ENCODE results near the gene CCDC86.

CCDC86 gene

DNA sequence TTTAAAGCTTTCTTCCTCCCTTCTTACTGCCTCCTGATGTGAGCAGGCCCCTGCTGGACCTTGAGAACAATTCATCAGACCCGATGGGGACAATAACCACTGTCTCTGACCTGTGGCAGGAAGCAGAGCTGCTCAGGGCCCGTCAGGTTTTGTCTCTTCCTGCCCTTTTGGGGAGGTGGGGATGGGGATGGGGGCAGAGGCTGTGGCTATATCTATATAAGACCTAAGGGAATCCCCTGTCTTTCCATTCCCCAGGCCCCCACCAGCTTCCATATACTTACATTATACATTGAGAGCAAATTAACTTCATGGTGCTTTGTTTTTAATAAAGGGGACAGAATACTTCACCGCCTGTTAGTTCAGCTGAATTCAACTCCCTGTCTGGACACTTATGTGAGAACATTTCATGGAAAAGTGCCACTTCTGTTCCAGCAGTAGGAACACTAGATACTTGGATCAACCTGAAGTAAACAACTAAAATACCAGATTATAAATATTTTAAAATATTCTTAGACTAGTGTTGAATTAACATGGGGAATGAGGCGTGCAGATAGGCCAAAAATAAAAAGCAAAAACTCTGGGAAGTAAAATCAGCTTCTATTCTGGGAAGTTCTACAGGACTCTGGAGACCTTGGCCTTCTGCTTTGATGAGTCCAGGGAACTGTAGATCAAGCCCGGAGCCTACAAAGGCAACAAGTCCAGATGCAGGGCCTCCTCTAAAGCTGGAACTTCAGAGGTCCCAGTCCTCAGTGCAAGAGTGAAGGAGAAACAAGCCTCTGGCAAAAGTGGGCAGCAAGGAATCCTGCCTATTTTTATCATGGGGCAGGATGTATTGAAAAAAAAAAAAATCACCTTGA is 36.6 kb downstream of the CCDC86 start:
- TF ChIP-seq ISL1 (CRISPR knock-in tag; IDR thresholded peaks at IDR 0.05) (no peak), PATZ1 (CRISPR knock-in tag; IDR thresholded peaks at IDR 0.05; ENCODE audit: borderline replicate concordance) (no peak), TCF4 (CRISPR knock-in tag; IDR thresholded peaks at IDR 0.05; ENCODE audit: borderline replicate concordance) (no peak), TSHZ2 (CRISPR knock-in tag; IDR thresholded peaks at IDR 0.05) (no peak), CSDC2 (CRISPR knock-in tag; IDR thresholded peaks at IDR 0.05) (no peak), ZNF565 (CRISPR knock-in tag; conservative IDR thresholded peaks at IDR 0.05; ENCODE audit: low read depth) (no peak), ESRRG (CRISPR knock-in tag; IDR thresholded peaks at IDR 0.05) (no peak), ZFP3 (CRISPR knock-in tag; IDR thresholded peaks at IDR 0.05) (no peak), ARNTL (CRISPR knock-in tag; IDR thresholded peaks at IDR 0.05; ENCODE audit: borderline replicate concordance, low read depth) (no peak), ZC3H10 (CRISPR knock-in tag; IDR thresholded peaks at IDR 0.05) (no peak), SNAI2 (CRISPR knock-in tag; IDR thresholded peaks at IDR 0.05) (no peak), ZNF8 (CRISPR knock-in tag; IDR thresholded peaks at IDR 0.05) (no peak), TOX (CRISPR knock-in tag; IDR thresholded peaks at IDR 0.05; ENCODE audit: borderline replicate concordance) (no peak), OSR1 (CRISPR knock-in tag; IDR thresholded peaks at IDR 0.05) (no peak), BACH2 (CRISPR knock-in tag; IDR thresholded peaks at IDR 0.05; ENCODE audit: borderline replicate concordance) (no peak)
- TF ChIP-seq, protein P1, sequence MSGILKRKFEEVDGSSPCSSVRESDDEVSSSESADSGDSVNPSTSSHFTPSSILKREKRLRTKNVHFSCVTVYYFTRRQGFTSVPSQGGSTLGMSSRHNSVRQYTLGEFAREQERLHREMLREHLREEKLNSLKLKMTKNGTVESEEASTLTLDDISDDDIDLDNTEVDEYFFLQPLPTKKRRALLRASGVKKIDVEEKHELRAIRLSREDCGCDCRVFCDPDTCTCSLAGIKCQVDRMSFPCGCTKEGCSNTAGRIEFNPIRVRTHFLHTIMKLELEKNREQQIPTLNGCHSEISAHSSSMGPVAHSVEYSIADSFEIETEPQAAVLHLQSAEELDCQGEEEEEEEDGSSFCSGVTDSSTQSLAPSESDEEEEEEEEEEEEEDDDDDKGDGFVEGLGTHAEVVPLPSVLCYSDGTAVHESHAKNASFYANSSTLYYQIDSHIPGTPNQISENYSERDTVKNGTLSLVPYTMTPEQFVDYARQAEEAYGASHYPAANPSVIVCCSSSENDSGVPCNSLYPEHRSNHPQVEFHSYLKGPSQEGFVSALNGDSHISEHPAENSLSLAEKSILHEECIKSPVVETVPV (CRISPR knock-in tag; IDR thresholded peaks at IDR 0.05) = no peak

DNA sequence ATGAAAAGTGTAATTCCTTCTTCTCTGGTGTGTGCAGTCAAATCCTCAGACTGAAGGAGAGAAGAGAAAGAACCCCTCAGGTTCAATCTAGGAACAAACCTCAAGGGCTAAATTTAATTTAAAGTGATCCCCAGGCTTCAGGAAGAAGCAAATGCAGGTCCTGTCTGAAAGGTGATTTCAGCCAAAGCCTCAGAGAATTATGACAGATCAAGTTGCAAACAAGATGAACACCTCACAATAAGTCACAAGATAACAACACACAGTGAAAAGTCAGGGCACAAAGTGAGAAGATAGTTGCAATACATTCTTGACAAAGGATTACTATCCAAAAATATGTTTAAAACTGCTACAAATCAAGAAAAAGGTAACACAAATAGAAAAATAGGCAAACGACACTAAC is 37.2 kb downstream of the CCDC86 start:
- TF ChIP-seq POU6F1 (CRISPR knock-in tag; IDR thresholded peaks at IDR 0.05; ENCODE audit: borderline replicate concordance, low read depth) (no peak), ISL1 (CRISPR knock-in tag; IDR thresholded peaks at IDR 0.05) (no peak), PPARA (CRISPR knock-in tag; IDR thresholded peaks at IDR 0.05; ENCODE audit: borderline replicate concordance) (no peak), ZFP3 (CRISPR knock-in tag; IDR thresholded peaks at IDR 0.05) (no peak), ZFP30 (CRISPR knock-in tag; IDR thresholded peaks at IDR 0.05) (no peak), ESRRG (CRISPR knock-in tag; IDR thresholded peaks at IDR 0.05) (no peak), PATZ1 (CRISPR knock-in tag; IDR thresholded peaks at IDR 0.05; ENCODE audit: borderline replicate concordance) (no peak), ZNF8 (CRISPR knock-in tag; IDR thresholded peaks at IDR 0.05) (no peak), ARNTL (CRISPR knock-in tag; IDR thresholded peaks at IDR 0.05; ENCODE audit: borderline replicate concordance, low read depth) (no peak), BACH2 (CRISPR knock-in tag; IDR thresholded peaks at IDR 0.05; ENCODE audit: borderline replicate concordance) (no peak), GLIS3 (CRISPR knock-in tag; IDR thresholded peaks at IDR 0.05) (no peak)
- TF ChIP-seq, protein P1 (CRISPR knock-in tag; IDR thresholded peaks at IDR 0.05) = no peak
- TF ChIP-seq, protein P2, sequence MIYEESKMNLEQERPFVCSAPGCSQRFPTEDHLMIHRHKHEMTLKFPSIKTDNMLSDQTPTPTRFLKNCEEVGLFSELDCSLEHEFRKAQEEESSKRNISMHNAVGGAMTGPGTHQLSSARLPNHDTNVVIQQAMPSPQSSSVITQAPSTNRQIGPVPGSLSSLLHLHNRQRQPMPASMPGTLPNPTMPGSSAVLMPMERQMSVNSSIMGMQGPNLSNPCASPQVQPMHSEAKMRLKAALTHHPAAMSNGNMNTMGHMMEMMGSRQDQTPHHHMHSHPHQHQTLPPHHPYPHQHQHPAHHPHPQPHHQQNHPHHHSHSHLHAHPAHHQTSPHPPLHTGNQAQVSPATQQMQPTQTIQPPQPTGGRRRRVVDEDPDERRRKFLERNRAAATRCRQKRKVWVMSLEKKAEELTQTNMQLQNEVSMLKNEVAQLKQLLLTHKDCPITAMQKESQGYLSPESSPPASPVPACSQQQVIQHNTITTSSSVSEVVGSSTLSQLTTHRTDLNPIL (CRISPR knock-in tag; IDR thresholded peaks at IDR 0.05; ENCODE audit: low read depth) = no peak
- ATAC-seq = no peak

More for the DNA sequence above, 36.6 kb downstream of the CCDC86 start:
- no peak for ATAC-seq
